GM18907 (cell line): ENCODE results near the gene SLC38A2.
A peak's percentile ranks its signal among the peaks of the same experiment; 100 is the strongest.

Source experiments
- ATAC-seq: cut with Tn5 transposase; IDR thresholded peaks from one replicate; pipeline ENCODE4 v1.9.1; 2021; ENCODE audit warnings: mild to moderate bottlenecking, moderate library complexity; ENCODE audit not compliant: unreplicated experiment

Gene SLC38A2

GRCh38 chr12:46362895-46363581 is 9.5 kb downstream of the SLC38A2 start:
- ATAC-seq: no peak

- ATAC-seq: no peak
Measured at GRCh38 chr12:46361667-46362034, 10.9 kb downstream of the SLC38A2 start.

- ATAC-seq: peak; percentile 76
Measured at GRCh38 chr12:46360908-46361666, 11.5 kb downstream of the SLC38A2 start.

- no peak for ATAC-seq
Measured at GRCh38 chr12:46360370-46360769, 12.2 kb downstream of the SLC38A2 start.

DNA sequence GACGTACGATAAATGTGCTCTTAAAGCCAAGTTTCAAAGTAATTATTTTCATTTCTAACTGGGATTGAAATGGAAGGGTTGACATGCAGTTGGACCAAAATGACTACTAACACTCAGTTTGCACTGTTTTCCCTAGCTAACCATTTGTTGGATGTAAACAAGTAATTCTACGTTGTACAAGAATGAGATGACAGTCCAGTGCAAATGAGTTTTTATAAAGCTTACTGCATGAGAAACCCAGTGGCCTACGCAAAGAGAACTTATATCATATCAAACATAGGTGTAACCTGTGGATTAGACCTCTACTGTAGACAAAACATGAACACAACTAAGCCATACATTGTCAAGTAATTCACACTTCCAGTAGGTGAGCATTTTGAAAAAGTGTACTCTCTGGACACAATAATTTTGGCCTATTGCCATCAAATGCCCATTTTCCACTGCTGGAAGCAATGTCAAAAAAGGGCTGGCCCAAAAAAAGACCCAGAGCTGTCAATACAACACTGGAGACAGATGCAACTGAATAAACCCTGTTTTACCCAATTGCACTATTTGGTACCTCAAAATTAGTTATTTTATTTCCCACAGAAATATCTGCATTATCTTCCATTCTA is 12.8 kb downstream of the SLC38A2 start:
- ATAC-seq: no peak

DNA sequence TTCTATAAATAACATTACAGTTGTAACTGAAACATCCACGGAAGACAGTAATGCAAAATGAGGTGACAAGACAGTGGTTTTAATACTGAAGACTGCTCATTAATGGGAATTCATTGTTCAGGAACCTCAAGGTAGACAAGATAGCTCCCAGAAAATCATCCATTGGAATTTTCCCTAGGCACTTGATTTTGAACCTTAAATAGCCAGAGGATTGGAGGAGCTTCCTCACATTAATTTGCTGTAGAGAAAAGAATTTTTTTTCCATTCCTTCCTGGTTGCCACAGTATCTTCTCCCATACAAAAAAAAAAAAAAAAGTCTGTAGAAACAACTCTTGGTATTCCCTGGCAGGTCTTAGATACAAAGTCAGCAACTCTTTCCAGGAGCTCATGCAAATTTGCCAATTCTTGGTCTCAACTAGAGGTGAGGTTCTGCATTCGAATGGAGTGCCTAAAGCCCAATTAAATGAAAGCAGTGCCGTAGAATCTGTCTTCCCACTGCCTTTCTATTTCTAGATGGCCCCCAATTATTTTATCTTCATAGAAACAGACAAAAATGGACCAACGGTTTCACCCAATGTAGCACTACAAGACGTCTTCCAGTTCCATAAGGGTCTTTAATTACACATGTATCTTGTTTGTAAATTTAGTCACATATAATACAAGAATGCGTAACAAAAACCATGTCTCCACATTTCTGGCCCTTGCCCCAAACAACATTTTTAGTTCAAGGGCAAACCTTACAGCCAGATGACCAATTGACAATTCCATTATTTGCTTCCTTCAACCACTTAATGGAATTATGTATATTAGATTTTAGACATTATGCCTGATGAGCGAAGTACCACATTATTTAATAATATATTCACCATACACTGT is 13.5 kb downstream of the SLC38A2 start:
- no peak for ATAC-seq

- no peak for ATAC-seq
Measured at GRCh38 chr12:46358325-46358700, 14.3 kb downstream of the SLC38A2 start.

DNA sequence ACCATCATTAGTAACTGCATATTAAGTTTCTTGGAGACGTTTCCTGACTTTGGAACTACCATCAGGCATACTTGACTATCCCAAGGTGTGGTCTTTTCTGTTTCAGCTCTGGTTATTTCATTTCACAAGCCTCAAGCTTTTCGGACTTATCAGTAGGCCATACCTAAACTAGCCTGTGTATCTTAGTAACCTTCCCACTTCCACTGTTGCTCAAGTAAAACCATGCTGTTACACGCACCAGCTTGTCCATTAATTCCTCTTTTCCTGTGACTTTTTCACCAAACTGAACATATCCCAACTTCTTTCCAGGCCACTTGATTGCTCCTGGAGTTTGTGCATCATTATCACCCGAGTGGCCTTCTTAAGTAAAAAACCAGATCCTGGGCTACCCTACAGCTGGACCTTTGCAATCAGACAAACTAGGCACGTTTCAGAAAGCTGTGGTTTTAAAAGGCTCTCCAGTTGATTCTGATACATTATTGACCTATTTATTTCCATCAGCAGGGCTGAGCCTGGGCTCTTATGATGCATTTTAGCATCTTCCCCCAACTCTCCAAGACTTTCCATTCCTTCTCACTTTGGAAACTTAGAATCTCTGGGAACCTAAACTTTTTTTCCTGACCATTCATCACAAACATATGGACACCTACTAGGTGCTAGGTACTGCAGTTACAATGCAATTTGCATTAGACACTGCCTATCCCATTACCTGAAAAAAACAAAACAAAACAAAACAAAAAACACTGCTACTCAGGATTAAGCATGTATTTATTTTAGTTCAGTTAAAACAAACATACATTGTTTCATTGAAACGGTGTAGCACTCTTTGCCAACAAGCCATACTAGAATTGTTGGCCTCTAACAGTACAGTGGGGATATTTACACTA is 14.9 kb downstream of the SLC38A2 start:
- no peak for ATAC-seq

DNA sequence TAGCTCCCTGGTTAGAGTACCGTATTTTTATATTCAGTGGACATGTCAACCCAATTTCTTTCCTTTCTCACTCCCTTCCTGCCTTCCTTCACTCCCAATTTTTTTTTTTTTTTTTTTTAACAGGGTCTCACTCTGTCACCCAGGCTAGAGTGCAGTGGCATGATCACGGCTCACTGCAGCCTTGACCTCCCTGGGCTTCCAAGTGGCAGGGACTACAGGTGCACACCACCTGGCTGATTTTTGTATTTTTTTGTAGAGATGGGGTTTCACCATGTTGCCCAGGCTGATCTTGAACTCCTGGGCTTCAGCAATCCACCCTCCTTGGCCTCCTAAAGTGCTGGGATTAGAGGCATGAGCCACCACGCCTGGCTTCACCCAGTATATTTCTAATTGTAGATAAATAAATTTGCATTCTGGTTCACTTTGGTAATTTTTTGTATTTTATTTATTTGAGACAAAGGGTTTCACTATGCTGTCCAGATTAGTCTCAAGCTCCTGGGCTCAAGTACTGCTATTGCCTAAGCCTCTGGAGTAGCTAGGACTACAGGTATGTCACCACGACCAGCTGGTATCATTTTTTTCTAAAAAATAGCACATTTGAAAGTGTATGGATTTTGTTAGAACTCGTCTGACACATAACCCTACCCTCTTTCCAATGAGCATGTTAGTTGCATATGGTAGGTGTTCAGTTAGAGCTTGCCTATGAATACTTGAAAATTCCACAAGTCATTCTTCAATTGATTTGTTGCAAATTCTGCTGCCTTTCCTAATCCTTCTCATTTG is 15.7 kb downstream of the SLC38A2 start:
- no peak for ATAC-seq

- ATAC-seq: no peak
Measured at GRCh38 chr12:46354802-46355199, 17.8 kb downstream of the SLC38A2 start.

DNA sequence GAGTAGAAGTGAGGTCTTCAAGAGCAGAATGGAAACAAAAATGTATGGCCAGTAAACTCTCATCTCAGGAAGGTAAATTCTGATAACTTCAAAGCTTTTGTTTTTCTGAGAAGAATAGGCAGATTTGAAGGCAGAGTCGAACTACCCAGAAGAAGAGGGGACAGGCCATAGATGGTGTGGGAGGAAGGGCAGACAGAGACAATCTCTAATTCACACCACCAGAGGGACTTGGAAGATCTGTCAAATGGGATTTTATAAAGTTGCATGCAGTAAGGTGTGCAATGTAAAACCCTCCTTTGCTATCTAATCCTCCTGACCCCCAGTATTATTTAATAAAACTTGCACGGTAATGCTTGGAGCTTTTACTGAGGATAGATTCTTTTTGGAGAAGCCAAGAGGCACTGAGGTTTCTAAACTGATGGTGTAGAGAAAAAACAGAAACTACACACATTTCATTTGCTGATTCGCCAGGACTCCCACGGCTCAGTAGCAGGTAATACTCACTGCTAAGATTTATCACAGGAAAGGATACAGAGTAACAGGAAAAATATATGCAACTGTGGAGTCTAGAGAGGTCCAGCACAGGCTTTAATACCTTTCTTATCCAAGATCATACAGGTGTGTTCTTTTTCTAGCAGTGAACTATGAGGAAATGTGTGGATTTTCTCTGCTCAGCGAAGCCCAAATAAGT is 18.3 kb downstream of the SLC38A2 start:
- ATAC-seq: no peak

- no peak for ATAC-seq
Measured at GRCh38 chr12:46351886-46352650, 20.5 kb downstream of the SLC38A2 start.

- ATAC-seq: no peak
Measured at GRCh38 chr12:46351138-46351537, 21.4 kb downstream of the SLC38A2 start.

DNA sequence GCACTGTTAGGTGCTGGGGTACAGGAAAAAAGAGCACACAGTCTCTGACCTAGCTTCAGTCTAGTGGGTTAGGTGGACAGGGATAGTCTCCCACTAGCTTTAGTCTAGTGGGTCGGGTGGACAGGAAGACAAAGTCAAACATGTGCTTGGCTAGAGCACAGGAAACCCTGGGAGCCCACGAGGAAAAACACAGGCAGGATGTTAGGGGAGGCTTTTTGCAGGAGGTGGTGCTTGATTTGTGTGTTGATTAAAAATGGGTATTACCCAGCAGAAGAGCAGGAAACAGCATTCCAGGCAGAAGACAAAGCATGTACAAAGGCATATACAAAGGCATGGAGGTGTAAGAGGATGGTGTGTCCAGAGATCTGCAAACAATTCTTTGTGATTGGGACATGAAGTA is 23.3 kb downstream of the SLC38A2 start:
- ATAC-seq: no peak

DNA sequence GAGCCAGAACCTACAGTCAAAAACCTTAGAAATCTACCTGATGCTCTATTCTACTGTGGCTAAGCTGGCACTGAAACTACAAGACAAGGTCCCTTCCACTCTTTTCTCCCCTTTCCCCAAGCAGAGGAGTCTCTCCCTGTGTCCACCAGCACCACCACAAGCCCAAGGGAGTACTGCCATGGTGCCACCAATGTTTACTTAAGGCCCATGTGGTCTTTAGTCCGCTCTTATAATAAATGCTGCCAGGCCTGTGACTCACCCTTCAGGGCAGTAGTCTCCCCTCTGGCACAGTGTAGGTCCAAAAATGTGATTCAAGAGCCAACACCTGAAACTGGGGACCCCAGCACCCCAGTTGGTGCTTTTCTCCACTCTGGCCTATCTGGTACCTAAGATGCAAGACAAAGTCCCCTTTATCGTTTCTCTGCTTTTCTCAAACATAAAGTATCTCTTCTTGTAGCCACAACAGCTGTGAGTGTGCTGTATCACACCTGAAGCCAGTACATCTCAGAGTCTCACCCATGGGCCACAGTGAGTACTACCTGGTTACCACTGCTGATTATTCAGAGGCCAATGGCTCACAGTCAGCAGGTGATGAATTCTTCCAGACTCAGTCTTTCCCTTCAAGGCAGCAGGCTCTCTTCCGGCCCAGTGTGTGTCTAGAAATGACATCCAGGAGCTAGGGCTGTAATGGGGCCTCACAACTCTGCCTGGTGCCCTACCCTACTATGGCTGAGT is 29.3 kb downstream of the SLC38A2 start:
- ATAC-seq: no peak

GRCh38 chr12:46342562-46343033 is 30.0 kb downstream of the SLC38A2 start:
- peak; percentile 58 for ATAC-seq

- no peak for ATAC-seq
Measured at GRCh38 chr12:46339051-46339450, 33.5 kb downstream of the SLC38A2 start.
